Measurements from ENCODE around the gene NFIA.

DNA sequence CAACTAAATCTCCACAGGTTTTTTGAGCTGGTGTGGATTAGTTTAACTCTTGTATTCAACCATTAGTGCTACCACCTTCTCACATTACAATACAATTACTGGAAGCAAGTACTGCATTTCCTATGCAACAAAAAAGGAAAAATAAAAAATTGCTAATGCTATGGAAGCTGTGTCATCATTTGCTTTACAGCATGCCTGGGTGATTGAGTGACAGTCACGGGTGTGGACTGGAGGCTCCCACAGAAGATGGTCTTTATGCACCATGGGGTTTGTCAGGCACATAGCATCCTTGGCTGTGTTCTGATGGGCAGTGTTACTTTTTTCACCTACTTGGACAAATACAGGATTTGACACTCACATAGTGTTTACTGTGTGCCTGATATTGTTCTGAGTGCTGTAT, 380.3 kb downstream of the NFIA start:
- TF ChIP-seq CTCF (conservative IDR thresholded peaks at IDR 0.05 in 1 of 2, IDR thresholded peaks at IDR 0.05 in 1 of 2; ENCODE audit: low read depth in 1 of 2, low read length in 2 of 2) (no peak), EZH2 (IDR thresholded peaks at IDR 0.05; ENCODE audit: low read length, missing control alignments) (no peak)

Data from fibroblast of lung (primary cell).